Nephron (organoid): ENCODE measurements around the gene CPD.
A peak's percentile ranks its signal among the peaks of the same experiment; 100 is the strongest.

Experiments
- H3K27ac Mint-ChIP-seq, 3 experiments: 2 replicates each; pipeline ENCODE4 v1.8.0; 2020; ENCODE audit warnings: mixed read lengths in 3 of 3, mild to moderate bottlenecking in 2 of 3, moderate library complexity in 1 of 3
- H3K27me3 Mint-ChIP-seq: 2 replicates; pipeline ENCODE4 v1.8.0; 2021; ENCODE audit warnings: low read depth, mild to moderate bottlenecking, moderate library complexity, mixed read lengths
- H3K36me3 Mint-ChIP-seq: 2 replicates; pipeline ENCODE4 v1.8.0; 2020; ENCODE audit warnings: low read depth, mixed read lengths
- H3K4me1 Mint-ChIP-seq: 2 replicates; pipeline ENCODE4 v1.8.0; 2020; ENCODE audit warnings: mixed read lengths
- H3K4me3 Mint-ChIP-seq, 3 experiments: 2 replicates each; pipeline ENCODE4 v1.8.0; 2020; ENCODE audit warnings: mild to moderate bottlenecking in 3 of 3, mixed read lengths in 3 of 3, moderate library complexity in 2 of 3
- H3K9me3 Mint-ChIP-seq: 2 replicates; pipeline ENCODE4 v1.8.0; 2020; ENCODE audit warnings: mixed read lengths
- TF ChIP-seq, protein P1 (sequence below), 3 experiments: fragments of 200-600 bp; sonication (generic); IDR thresholded peaks; one replicate each; pipeline ENCODE4 v1.5.0; 2021; ENCODE audit warnings: antibody characterized with exemption in 3 of 3; ENCODE audit not compliant: unreplicated experiment in 3 of 3

CPD gene

DNA sequence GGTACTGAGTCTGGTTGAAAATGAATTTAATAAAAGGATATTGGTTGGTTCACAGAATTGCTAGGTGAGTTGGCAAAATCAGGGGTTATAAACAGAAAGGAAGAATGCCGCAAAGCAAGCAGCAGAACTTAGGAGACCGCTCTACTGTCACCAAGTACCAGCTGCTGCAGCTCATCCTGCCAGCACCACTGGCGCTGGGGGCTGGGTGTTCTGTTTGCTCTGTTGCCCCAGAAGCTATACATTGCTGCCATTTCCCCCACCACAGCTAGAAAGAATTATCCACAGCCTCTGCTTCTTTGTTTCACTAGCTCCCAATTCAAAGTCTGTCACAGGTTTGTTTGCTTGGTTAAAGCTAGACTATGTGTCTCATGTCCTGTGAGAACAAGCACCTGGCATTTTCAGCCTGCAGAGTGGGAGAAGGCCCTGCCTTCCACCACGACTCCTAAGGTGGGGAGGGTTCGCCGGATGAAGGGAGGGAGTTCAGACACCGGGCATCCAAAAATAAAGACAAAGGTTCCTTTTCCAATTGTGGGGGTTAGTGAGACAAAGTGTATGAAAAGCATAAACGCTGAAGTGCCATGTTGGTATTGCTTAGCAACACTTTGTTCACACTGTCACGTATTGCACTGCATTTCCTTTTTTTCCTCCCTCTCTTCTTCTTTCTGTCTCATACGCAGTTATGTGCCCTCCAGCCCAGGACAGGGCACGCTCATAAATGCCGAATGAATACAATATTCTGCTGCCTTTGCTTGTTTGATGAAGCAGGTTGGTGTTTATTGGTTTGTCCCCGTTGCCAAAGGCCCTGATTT, 9.6 kb upstream of the CPD start:
- H3K4me3 Mint-ChIP-seq, result no peak overlapping the region
- no peaks in the 10 kb centered on the region for H3K36me3 Mint-ChIP-seq
- TF ChIP-seq, protein P1, sequence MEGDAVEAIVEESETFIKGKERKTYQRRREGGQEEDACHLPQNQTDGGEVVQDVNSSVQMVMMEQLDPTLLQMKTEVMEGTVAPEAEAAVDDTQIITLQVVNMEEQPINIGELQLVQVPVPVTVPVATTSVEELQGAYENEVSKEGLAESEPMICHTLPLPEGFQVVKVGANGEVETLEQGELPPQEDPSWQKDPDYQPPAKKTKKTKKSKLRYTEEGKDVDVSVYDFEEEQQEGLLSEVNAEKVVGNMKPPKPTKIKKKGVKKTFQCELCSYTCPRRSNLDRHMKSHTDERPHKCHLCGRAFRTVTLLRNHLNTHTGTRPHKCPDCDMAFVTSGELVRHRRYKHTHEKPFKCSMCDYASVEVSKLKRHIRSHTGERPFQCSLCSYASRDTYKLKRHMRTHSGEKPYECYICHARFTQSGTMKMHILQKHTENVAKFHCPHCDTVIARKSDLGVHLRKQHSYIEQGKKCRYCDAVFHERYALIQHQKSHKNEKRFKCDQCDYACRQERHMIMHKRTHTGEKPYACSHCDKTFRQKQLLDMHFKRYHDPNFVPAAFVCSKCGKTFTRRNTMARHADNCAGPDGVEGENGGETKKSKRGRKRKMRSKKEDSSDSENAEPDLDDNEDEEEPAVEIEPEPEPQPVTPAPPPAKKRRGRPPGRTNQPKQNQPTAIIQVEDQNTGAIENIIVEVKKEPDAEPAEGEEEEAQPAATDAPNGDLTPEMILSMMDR (IDR thresholded peaks at IDR 0.05; ENCODE audit: unreplicated experiment in 3 of 3), result no peak
- peaks cover 2% of the 10 kb centered on the region for H3K9me3 Mint-ChIP-seq
- peaks cover 3% of the 10 kb centered on the region for H3K27me3 Mint-ChIP-seq
- peaks cover 14% of the 10 kb centered on the region for H3K4me1 Mint-ChIP-seq
- H3K27ac Mint-ChIP-seq, result peak overlapping the region; percentile 39 to 79 (median 76)

DNA sequence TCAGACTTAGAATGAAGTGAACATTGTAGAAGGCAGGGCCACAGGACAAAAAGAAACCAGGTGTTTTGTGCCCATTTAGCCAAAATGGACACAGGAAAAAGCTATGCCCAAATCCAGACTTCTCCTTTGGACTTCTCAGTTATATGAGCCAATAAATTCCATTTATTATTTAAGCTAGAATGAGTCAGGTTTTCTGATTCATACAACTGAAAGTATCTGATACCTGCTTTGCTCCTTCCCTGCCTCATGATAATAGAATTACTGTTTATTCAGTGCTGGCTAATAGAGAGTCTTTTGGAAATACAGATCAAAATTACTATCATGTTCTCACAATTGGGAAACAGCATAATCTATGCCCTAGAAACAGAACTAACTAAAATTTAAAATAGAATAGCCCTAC, 8.7 kb upstream of the CPD start:
- no peaks in the 10 kb centered on the region for H3K36me3 Mint-ChIP-seq
- H3K9me3 Mint-ChIP-seq, result peaks cover 2% of the 10 kb centered on the region
- peaks cover 14% of the 10 kb centered on the region for H3K4me1 Mint-ChIP-seq
- H3K4me3 Mint-ChIP-seq, result no peak overlapping the region
- peaks cover 3% of the 10 kb centered on the region for H3K27me3 Mint-ChIP-seq
- TF ChIP-seq, protein P1 (IDR thresholded peaks at IDR 0.05; ENCODE audit: unreplicated experiment in 3 of 3), result no peak
- H3K27ac Mint-ChIP-seq, result peak overlapping the region in 1 of 3 experiments; percentile 79

DNA sequence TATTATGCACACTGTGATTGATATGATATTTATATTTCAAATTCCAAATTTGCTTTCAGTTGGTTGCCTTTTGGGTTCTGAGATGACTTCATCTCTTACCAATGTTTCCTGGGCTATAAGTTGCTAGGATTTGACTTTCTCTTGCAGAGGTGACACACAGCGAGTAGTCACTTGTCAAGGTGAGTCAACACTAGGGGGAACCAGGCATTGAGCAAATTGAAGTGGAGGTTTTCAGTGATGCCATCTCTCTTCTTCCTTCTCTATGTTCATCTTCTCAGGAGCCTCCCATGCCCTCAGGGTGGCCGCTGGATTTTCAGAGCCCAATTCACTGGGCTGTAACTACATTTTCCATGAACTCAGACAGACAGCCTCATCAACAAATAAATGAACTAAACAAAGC, 6.0 kb upstream of the CPD start:
- Mint-ChIP-seq H3K27me3 (peaks cover 3% of the 10 kb centered on the region), H3K4me1 (peaks cover 28% of the 10 kb centered on the region), H3K36me3 (no peaks in the 10 kb centered on the region), H3K9me3 (no peaks in the 10 kb centered on the region), H3K27ac (no peak overlapping the region), H3K4me3 (no peak overlapping the region)
- TF ChIP-seq, protein P1 (IDR thresholded peaks at IDR 0.05; ENCODE audit: unreplicated experiment in 3 of 3), result no peak

DNA sequence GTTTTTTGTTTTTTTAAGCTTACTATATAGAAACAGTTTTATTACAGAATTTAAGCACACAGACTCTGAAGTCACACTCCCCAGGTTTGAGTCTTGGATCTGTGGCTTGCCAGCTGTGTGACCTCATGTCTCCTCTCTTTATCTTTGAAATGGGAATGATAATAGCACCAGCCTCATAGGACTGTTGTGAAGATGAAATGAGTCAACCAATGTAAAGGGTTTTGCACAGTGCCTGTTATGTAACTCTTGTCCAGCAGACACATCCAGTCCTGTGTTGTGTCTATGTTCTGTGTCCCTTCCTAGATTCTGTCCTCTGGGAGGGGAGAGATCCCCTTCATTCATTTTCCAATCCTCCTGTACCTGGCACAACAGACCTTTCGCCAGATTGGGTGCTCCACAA, 3.1 kb upstream of the CPD start:
- H3K27me3 Mint-ChIP-seq, result no peaks in the 10 kb centered on the region
- peaks cover 27% of the 10 kb centered on the region for H3K4me1 Mint-ChIP-seq

DNA sequence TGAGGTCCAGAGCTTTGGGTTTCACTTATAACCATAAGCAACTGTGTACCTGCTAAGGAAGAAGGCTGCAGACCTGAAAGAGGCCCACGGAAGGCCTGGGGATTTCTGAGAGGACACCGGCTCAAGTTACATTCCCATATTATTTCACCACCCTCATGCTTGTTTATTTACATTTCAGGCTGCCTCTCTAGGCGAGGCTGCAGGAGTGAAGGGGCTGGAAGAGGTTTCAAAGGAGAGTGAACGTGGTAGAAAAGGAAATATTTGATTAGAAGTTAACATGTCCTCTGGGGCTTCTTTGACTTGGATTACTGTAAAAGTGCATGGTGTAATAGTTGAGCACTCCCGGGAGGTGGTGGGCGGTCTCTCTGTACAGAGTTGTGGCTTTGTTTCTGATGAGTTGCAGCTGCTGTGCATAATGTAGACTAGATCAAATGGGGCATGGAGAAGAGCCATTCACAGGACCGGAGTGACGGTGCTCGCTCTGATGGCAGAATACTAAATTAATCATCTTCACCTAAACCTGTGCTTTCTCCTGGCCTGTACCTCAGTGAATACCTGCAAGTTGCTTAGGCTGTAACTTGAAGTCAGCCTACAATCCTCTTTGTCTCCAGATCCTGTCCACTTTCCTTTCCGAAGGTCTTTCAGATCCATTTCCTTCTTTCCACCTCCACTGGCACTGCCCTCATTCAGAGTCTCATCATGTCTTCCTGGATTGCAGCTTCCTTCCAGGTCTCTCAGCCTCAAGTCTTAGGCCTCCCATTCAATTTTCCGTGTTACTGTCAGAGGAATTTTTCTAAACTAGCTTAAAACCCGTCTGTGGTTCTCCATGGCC, 1.9 kb upstream of the CPD start:
- Mint-ChIP-seq H3K36me3 (no peaks in the 10 kb centered on the region), H3K27me3 (no peaks in the 10 kb centered on the region), H3K4me1 (peaks cover 38% of the 10 kb centered on the region), H3K27ac (peak overlapping the region; percentile 89 to 96 (median 90)), H3K4me3 (peak overlapping the region; percentile 89 to 96 (median 96)), H3K9me3 (no peaks in the 10 kb centered on the region)
- TF ChIP-seq, protein P1 (IDR thresholded peaks at IDR 0.05; ENCODE audit: unreplicated experiment in 3 of 3), result no peak

More for the DNA sequence above, 3.1 kb upstream of the CPD start:
- H3K27ac Mint-ChIP-seq, result peak overlapping the region; percentile 42 to 96 (median 89)
- H3K36me3 Mint-ChIP-seq, result no peaks in the 10 kb centered on the region
- no peaks in the 10 kb centered on the region for H3K9me3 Mint-ChIP-seq
- TF ChIP-seq, protein P1 (IDR thresholded peaks at IDR 0.05; ENCODE audit: unreplicated experiment in 3 of 3), result no peak
- H3K4me3 Mint-ChIP-seq, result no peak overlapping the region
